HG02938 (cell line): ENCODE measurements around the gene ANKRD65.
A peak's percentile ranks its signal among the peaks of the same experiment; 100 is the strongest.
"Not testable (repeated sequence)": the region's sequence is repeated elsewhere in the genome, so short reads cannot be mapped to it uniquely, and the experiment has no call there.

Experiments used
- ATAC-seq: cut with Tn5 transposase; IDR thresholded peaks from one replicate; pipeline ENCODE4 v1.9.1; 2021; ENCODE audit warnings: mild to moderate bottlenecking, moderate library complexity; ENCODE audit not compliant: unreplicated experiment

Gene ANKRD65

DNA sequence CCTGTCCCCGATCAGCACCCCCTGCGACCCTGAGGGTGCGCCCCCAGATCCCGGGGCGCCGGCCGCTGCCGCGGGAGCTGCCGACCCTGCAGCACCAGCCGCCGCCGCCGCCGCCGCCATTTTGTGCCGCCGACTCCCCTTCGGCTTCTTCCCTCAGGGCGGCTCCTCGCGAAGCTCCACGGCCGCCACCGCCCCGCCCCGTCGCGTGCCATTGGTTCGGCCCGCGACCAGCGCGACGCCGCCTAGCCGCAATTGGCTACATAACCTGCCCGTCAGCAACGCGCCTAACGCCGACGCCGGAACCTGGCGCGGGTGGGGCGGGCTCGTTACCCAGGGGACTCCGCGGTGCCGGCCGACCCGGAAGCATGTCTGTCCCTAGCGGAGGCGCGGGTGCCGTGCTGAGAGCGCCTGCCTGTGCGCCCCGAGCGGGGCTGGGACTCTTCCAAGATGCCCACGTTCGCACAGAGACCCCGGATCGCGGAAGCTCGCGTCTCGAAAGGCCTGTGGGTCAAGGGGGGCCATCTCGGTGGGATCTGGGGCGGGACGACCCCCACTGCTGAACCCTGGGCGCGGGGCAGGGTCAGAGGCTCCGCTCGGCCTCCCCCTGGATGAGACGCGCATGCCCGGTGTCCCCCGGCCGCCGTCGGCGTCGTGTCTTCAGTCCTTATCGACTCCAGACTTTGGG, 21.7 kb downstream of the ANKRD65 start, which contains the start of gene CCNL2:
Gene CCNL2, minus strand, starts transcription at position 149 of the 685 bp plus-strand sequence. Its CDS starts 29 bp downstream, at position 120.
- peak; percentile 82 for ATAC-seq

DNA sequence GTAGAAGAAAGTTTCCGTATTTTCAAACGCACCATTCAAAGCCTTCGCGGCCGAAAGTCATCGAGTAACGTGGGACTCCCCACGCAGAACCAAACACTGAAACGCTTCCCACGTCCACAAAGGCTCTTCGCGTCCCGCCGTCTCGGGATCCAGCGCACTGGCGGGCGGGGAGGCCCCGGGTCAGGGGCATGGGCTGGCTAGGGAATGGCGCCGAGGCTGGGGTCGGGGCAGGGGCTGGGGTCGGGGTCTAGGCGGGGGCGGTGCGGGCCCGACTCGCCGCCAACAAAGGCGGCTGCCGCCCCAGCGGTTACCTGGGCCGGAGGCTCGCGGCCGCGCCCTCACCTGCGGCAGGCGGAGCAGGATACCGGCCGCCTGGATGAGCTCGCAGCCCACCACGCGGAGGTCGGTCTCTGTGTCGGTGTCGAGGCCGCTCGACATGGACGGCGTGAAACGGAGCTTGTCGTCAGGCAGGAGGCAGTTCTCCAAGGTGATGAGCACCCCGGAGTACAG, 22.3 kb downstream of the ANKRD65 start:
- peak; percentile 3 for ATAC-seq

DNA sequence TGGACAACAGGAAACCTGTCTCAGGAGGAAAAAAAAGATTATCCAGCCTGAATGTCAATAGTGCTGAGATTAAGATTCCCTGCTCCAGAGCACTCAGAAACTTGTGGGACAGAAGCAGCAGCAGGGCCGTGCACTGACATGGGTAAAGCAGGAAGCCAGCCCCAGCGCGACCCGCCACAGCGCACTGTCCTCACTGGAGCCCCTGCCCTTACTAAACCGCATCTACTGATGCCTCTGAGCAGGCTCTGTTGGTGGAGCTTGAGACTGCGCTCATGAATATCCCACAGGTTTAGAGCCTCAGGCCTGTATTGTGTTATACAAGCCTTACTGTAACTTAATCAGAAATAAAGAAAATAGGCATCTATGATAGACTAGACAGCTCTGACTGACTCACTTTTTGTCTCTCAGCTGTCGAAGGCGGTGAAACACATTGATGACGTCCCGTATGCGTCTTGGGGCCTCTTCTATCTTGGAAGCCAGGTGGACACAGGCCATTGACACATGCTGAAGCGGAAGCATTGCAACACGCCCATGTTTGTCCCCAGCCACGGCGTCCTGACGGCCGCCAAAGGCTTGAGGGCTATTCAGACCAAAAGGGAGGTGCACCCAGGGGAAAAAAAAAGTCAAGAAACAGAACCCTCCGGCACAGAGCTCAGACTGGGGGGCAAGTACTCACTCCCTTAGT, 23.1 kb downstream of the ANKRD65 start:
- no peak for ATAC-seq

DNA sequence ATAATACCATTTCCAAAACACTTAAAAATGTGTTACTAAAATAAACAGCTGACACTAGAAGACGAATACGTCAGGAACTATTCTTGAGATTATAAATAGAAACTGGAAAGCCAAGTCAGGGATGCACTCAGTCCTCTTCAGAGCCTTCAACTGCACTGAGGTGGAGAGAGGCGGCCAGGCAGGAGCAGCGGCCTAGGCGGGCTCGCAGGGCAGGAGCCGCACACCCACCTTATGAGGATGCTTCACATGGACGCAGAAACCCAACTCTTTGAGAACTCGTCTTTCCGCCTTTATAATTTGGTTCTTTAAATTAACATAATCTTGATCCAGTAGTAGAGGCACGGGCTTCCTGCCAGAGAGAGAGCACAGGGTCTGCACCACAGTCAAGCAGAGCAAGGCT, 25.9 kb downstream of the ANKRD65 start:
- ATAC-seq: no peak

DNA sequence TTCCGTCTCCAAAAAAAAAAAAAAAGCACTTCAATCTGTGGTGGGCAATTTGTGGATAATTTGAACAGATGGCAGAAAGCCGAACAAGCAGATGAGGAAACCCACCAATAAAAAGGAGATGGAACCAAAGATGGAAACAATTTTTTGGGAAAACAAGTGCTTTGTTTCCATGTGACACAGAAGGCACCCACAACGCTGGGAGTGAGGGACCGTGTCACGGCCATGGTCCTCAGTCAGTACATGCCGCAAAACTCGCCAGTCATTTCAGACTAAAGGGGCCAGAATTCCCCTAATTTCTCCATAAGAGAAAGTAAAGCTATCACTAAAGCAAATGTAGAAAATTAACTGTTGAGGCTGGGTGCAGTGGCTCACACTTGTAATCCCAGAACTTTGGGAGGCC, 27.0 kb downstream of the ANKRD65 start:
- no peak for ATAC-seq

DNA sequence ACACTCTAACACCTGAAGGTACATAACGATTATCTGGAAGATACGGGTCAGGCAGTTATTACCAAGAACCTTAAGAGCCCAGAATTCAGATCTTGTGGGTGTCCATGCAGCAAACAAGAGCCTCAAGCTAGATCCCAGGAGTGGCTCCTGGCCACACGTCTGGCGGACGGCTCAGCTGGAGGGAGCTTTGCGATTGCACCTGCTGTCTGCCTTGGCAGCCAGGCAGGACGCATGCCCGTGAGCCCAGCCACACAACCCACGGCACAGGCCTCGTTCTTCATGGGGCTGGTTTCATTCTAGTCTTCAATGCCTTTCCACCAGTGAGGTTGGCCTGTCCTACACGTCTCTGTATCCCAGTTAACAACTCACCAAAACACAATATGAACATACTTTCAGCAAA, 27.6 kb downstream of the ANKRD65 start:
- no peak for ATAC-seq

DNA sequence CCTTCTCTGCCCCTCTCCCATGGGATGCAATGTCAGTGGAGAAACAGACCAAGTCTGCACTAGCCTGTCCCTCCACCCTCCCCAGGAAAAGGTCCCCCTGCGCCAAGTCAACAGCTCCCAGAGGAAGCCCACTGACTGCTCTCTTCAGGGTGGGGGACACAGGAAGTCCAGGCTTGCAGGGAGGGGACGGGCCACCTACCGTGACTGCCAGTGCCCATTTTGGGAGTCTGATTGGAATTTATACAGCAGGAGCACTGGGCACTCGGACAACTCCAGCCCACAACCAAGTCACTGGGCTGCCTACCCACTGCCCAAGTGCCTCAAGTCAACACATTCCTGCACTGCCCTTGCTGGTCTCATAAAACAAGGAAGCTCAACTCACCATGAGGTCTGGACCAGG, 28.1 kb downstream of the ANKRD65 start:
- no peak for ATAC-seq

DNA sequence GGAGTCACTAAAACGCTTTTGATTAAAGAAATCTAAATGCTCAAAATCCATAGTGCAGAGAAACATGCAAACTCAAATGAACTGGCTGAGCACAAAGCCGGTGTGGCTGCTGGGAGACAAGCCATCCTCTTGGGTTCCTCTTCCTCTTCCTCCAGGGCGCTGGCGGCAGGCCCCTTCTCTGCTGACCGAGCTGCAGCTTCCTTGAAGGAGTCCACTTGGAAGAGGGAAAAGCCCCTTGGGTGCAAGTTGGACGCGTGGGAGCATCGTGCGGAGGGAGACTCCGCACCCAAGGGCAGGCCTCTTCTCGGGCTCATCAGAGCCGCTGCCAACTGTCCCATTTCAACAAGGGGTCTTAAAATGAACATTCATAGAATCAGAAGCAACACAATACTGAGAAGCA, 29.9 kb downstream of the ANKRD65 start:
- ATAC-seq: no peak

DNA sequence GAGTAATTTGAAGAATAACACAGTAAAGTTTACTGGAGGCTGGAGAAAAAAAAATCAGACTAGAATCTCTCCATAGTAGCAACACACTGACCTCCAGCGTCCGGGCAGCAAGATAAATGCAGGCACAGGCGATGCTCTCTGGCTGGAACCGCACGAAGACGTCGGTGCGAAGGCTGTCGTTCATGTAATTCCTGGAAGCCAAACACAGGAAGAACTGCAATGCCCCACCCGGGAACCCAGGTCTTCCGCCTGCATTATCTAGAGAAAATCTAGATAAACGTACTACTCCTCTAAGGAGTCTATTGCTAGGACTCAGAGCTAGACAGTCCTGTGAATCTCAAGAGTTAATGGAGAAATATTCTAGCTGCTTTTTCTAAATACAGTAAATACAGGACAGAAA, 30.4 kb downstream of the ANKRD65 start:
- no peak for ATAC-seq

DNA sequence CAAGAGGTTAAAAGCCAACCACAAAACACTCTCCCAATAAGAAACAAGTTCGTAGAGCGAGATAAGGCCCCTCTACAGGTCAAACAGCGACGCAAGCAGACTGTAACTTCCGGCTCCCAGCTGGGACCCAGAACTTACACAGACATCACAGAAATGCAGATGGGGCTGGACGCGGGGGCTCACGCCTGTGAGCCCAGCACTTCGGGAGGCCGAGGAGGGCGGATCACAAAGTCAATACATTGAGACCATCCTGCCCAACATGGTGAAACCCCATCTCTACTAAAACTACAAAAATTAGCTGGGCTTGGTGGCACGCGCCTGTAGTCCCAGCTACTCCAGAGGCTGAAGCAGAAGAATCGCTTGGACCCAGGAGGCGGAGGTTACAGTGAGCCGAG, 33.0 kb downstream of the ANKRD65 start:
- ATAC-seq: no peak

DNA sequence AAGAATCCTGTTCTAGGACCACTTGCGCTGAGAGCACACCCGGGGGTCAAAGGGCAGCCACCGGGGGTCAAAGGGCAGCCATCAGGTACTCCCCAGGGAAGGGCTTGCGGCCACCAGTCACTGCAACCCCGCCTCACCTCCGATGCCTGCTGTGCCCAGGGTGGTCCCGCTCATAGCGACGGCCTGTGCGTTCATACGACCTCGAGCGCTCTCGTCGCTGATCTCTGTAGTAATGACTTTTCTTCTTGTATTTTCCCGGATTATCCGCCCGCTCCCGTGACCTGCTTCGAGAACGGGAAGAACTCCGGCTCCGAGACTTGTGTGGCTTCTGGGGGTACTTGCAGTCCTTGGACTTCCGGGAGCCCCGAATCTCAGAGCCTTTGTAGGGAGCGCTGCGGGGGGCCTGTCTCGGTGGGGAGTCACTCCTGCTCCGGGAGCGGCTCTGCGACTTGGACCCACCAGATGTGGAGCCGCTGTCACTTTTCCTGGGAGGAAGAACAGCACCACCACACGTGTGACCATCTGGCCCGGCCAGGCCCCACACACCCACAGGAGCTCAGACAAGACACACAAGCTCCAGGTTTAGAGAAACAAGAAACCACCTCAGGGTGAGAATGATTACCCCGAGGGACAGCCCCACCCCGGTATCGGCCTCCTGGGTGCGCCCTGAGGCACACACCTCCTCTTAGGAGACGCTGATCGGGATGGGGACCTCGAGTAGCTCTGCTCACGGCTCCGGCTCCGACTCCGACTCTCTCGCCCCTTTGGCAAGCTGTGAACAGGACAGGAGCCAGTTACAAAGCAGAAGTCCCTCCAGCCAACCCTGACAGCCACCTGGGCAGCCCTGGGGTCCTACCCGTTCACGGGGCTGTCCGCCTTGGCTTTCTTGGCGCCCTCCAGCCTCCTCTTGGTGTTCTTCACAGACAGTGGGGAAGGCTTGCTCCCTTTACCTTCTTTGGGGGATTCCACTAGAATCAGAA, 33.7 kb downstream of the ANKRD65 start:
- no peak for ATAC-seq

DNA sequence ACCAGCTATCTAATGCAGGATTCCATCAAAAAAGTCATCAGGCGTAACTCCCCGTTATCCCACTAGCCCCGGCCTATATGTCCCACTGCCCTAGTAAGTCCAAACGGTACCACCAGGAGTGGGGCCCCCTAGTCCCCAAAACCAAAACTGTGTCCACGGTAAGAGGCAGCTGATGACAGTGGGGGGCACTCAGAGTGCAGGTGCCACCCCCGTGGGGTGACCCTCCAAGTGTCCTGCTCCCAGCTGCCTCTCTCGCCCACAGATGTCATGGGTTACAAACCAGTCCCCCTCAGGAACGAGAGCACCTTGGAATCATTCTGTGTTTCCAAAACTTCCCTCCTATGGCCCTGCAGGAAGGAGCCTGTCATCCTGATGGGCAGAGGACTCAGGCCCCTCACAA, 35.1 kb downstream of the ANKRD65 start:
- ATAC-seq: no peak

DNA sequence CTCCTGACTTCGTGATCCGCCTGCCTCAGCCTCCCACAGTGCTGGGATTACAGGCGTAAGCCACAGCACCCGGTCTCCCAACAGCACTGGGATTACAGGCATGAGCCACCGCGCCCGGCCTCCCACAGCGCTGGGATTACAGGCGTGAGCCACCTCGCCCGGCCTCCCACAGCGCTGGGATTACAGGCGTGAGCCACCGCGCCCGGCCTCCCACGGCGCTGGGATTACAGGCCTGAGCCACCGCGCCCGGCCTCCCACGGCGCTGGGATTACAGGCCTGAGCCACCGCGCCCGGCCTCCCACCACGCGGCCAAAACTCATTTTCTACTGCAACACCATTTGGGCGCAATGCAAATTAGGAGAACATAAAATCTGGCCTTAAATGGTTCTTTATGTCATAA, 35.7 kb downstream of the ANKRD65 start:
- not testable (repeated sequence) for ATAC-seq

DNA sequence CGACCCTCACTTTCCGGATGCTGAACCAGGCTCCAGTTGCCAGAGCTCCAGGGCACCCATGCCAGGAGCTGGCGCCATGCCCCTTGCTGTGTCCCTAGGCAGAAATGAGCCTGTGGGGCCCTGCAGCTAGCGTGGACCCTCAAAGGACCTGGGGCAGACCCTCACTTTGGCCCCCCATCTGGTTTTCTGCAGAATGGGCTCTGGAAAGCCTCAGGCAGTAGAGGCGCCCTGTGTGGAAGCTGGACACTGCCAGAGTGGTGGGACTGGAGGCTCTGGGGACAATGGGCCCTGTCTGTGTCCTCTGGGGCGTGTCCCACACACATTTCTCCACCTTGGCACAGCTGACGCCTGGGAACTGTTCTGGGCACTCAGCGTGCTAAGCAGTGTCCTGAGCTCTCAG, 39.8 kb downstream of the ANKRD65 start:
- no peak for ATAC-seq

DNA sequence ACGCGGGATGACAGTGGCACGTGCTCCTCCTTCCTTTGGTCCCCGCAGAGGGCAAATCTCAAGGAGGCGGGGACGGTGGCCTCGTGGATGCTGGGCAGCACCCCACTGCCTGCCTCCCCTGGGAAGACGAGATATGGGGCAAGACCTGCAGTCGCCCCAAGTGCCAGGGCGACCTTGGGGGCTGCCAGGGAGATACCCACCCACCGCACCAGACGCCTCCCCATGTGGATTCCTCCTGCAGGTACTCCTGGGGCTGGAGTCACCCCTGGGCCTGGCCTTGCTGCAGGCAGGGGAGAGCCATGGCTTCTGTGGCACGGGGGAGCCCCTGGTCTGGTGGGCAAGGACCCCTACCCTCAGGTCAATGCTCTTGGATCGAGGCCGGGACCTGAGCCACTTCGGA, 40.2 kb downstream of the ANKRD65 start:
- ATAC-seq: no peak

DNA sequence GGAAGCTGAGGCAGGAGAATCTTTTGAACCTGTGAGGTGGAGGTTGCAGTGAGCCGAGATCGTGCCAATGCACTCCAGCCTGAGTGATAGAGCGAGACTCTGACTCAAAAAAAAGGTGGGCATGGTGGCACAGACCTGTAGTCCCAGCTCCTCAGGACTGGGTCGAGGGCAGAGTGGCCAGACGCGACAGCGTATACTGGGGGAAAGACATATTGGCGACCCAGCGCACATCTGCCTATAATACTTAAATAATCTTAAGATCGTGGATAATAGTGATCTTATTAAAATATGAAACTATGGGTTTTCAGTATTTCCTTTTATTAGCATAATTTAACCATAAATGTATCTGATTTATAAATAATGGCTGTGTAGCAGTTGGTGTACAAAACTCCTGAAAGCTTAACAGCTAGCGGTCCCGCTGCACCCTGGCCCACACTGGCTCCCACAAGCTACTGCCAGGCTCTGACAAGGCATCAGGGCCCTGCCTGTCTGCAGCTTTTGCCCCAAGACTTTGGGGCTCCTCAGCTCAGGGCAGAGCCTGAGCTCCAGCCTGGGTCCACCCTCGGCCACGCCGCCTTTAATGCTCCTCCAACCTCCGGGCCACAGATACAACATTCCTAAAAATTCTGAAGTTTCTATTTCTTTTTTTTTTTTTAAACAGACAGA, 43.4 kb downstream of the ANKRD65 start:
- no peak for ATAC-seq

DNA sequence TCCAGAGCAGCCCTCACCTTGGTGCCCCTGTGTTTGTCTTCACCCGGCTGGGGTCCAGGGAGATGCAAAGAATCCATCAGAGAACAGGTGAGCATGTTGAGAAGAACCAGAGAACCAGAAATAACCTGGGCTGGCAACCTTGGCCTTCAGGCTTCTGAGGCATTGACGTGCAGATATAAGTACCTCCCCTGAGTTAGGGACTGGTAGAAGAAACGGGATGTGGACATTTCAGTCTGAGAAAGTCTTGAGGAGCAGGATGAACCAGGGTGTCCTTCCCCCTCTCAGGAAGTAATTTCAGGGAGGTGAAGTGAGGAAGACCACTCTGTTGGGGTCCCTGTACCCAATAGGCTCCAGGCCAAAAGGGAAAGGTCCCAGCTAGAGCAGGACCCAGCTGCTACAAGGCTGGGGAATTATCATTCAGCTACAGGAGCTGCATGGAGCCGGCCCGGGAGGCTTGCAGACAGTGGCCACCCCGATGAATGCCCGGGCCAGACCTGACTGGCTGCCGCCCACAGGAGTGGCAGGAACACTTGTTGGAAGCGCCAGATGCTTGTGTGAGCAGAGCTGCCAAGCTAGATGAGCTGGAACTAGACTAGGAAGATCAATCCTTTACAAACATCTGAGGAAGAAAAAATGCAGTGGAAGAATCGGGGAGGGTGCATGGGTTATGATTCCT, 44.4 kb downstream of the ANKRD65 start:
- ATAC-seq: no peak

DNA sequence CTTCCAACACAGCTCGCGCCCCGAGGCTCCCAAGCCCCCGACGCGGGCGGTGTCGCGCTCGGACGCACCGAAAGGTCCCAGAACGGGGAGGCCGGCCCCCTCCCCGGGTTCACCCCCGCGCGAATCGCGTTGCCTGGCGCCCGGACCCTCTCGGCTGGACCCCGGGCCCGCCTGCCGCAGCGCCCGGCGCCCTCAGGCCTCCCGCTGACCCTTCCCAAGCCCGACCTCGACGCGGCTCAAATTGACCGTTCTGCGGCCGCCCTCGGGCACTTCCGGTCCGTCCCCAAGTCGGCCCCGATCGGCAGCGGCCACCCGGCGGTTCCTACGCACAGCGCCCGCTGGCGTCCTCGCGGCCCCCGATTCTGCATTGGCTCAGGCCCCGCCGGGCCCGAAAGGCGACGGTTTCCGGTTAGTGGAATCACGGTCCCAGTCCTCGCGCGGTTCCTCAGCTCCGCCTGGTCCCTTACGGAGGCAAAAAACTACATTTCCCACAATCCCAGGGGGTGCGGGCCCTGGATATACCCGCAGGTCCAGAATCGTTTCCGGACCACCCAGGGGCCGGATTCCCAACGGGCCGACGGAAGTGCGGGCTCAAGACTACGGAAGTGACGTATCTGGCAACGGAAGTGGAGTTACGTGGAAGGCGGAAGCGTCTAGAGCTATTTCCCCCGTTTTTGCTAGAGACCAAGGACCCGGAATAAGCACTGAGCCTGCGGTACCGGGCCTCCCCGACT, 46.0 kb downstream of the ANKRD65 start, which contains the start of gene AURKAIP1:
Gene AURKAIP1, minus strand, starts transcription at position 279 of the 734 bp plus-strand sequence. CDS start 451 bp downstream, outside the sequence.
- ATAC-seq: peak; percentile 86

DNA sequence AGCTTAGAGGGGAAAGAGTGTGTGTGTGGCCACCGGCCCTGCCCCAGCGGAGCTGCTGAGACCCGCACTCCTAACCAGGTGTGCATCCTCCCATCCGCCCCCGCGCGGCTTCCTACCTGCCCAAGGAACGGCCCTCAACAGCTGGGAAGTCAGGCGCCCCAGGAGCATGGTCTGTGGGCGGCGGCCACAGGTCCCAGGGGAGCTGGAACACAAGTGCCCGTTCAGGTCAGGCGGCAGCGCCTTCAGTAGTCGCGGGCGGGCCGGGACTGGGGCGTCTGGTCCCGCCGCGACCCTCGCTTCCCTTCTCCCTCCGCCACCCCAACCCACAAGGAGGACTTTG, 46.5 kb downstream of the ANKRD65 start:
- peak; percentile 3 for ATAC-seq
